NCI-H2196 treated with DMSO at 0.1 percent for 48 hours (cell line): ENCODE data around the gene ARL15.

ENCODE experiments used
- DNase-seq: peaks from one replicate; lab custom pipeline; 2025; ENCODE audit not compliant: unreplicated experiment; lab: John Stamatoyannopoulos, UW

ARL15 gene

GRCh38 chr5:54254482-54255198 is 55.7 kb downstream of the ARL15 start:
- DNase-seq, result no peak

GRCh38 chr5:54251981-54252380 is 58.4 kb downstream of the ARL15 start:
- DNase-seq, result no peak

- DNase-seq, result no peak
These were observed 61.0 kb downstream of the ARL15 start for GRCh38 chr5:54249210-54250028.

- DNase-seq, result no peak
These were observed 63.1 kb downstream of the ARL15 start for GRCh38 chr5:54247226-54247625.

- DNase-seq, result no peak
These were observed 66.8 kb downstream of the ARL15 start for GRCh38 chr5:54243483-54244080.

GRCh38 chr5:54242297-54242696 is 68.1 kb downstream of the ARL15 start:
- no peak for DNase-seq

- no peak for DNase-seq
These were observed 76.0 kb downstream of the ARL15 start for GRCh38 chr5:54234304-54234933.

- DNase-seq, result no peak
These were observed 79.3 kb downstream of the ARL15 start for GRCh38 chr5:54230936-54231685.

GRCh38 chr5:54229041-54229780 is 81.2 kb downstream of the ARL15 start:
- no peak for DNase-seq

GRCh38 chr5:54227759-54228158 is 82.6 kb downstream of the ARL15 start:
- no peak for DNase-seq

- DNase-seq, result no peak
These were observed 83.3 kb downstream of the ARL15 start for GRCh38 chr5:54227109-54227508.

GRCh38 chr5:54226215-54226614 is 84.2 kb downstream of the ARL15 start:
- no peak for DNase-seq

- no peak for DNase-seq
These were observed 86.1 kb downstream of the ARL15 start for GRCh38 chr5:54224103-54224826.

GRCh38 chr5:54222336-54222735 is 88.0 kb downstream of the ARL15 start:
- no peak for DNase-seq

GRCh38 chr5:54221135-54221534 is 89.2 kb downstream of the ARL15 start:
- no peak for DNase-seq

- no peak for DNase-seq
These were observed 89.9 kb downstream of the ARL15 start for GRCh38 chr5:54220230-54221040.

- DNase-seq, result no peak
These were observed 92.4 kb downstream of the ARL15 start for GRCh38 chr5:54217826-54218503.

GRCh38 chr5:54215233-54215736 is 95.1 kb downstream of the ARL15 start:
- no peak for DNase-seq
